Progenitor cell of endocrine pancreas (in vitro differentiated cells): Measurements from ENCODE around the gene GNS. TPM values are rescaled to one million over a fixed set of nuclear protein-coding genes. Genes with fewer than 3 reads are reported as not detected.

Experiments
- DNase-seq: peaks from one replicate; pipeline ENCODE4 v3.0.0; 2021; ENCODE audit warnings: low spot score; ENCODE audit not compliant: unreplicated experiment
- H3K27ac Mint-ChIP-seq: 2 replicates; pipeline ENCODE4 v1.8.0; 2021; ENCODE audit warnings: mild to moderate bottlenecking, moderate library complexity, mixed read lengths
- H3K27me3 Mint-ChIP-seq: 2 replicates; pipeline ENCODE4 v1.8.0; 2021; ENCODE audit warnings: mixed read lengths
- H3K36me3 Mint-ChIP-seq: 2 replicates; pipeline ENCODE4 v1.8.0; 2022; ENCODE audit warnings: mixed read lengths; ENCODE audit not compliant: insufficient read depth
- H3K4me1 Mint-ChIP-seq: 2 replicates; pipeline ENCODE4 v1.8.0; 2021; ENCODE audit warnings: low read depth, mixed read lengths
- H3K4me3 Mint-ChIP-seq: 2 replicates; pipeline ENCODE4 v1.8.0; 2021; ENCODE audit warnings: low read depth, mild to moderate bottlenecking, moderate library complexity, mixed read lengths
- H3K9me3 Mint-ChIP-seq: 2 replicates; pipeline ENCODE4 v1.8.0; 2021; ENCODE audit warnings: low read depth, mixed read lengths
- CTCF ChIP-seq: fragments of 200-600 bp; sonication (generic); IDR thresholded peaks from one replicate; pipeline ENCODE4 v1.5.0; 2021; ENCODE audit warnings: antibody characterized with exemption, mild to moderate bottlenecking; ENCODE audit not compliant: unreplicated experiment
- total RNA-seq: library from RNA; stranded (reverse); gene quantifications from 2 replicates; pipeline ENCODE4 v1.2.1, GENCODE V29; 2021

GNS gene
- total RNA-seq, 1 donor from 2014 or later: 78.8 TPM

GRCh38 chr12:64720884-64721283, 38.3 kb downstream of the GNS start:
- TF ChIP-seq CTCF: no peak
- Mint-ChIP-seq H3K4me1 (no peaks in the 10 kb centered on the region), H3K36me3 (peaks cover 27% of the 10 kb centered on the region), H3K27ac (no peak overlapping the region), H3K9me3 (no peaks in the 10 kb centered on the region), H3K4me3 (no peak overlapping the region), H3K27me3 (no peaks in the 10 kb centered on the region)
- no peak for DNase-seq

GRCh38 chr12:64718649-64719048, 40.6 kb downstream of the GNS start:
- H3K36me3 Mint-ChIP-seq: peaks cover 32% of the 10 kb centered on the region
- H3K27me3 Mint-ChIP-seq: no peaks in the 10 kb centered on the region

GRCh38 chr12:64716839-64717455, 42.3 kb downstream of the GNS start:
- Mint-ChIP-seq H3K4me3 (no peak overlapping the region), H3K27ac (peak overlapping the region; percentile 62), H3K9me3 (no peaks in the 10 kb centered on the region), H3K4me1 (no peaks in the 10 kb centered on the region), H3K36me3 (peaks cover 29% of the 10 kb centered on the region), H3K27me3 (no peaks in the 10 kb centered on the region)
- TF ChIP-seq CTCF: no peak
- no peak for DNase-seq

More at GRCh38 chr12:64718649-64719048, 40.6 kb downstream of the GNS start:
- Mint-ChIP-seq H3K9me3 (no peaks in the 10 kb centered on the region), H3K4me1 (no peaks in the 10 kb centered on the region), H3K4me3 (no peak overlapping the region), H3K27ac (no peak overlapping the region)
- no peak for TF ChIP-seq CTCF
- DNase-seq: no peak

GRCh38 chr12:64716371-64716770, 42.8 kb downstream of the GNS start:
- Mint-ChIP-seq H3K4me1 (no peaks in the 10 kb centered on the region), H3K27me3 (no peaks in the 10 kb centered on the region)
- no peak for DNase-seq

GRCh38 chr12:64714551-64714968, 44.6 kb downstream of the GNS start:
- H3K36me3 Mint-ChIP-seq: peaks cover 21% of the 10 kb centered on the region

More at GRCh38 chr12:64716371-64716770, 42.8 kb downstream of the GNS start:
- Mint-ChIP-seq H3K27ac (peak overlapping the region; percentile 62), H3K4me3 (no peak overlapping the region), H3K36me3 (peaks cover 28% of the 10 kb centered on the region), H3K9me3 (no peaks in the 10 kb centered on the region)
- no peak for TF ChIP-seq CTCF

More at GRCh38 chr12:64714551-64714968, 44.6 kb downstream of the GNS start:
- Mint-ChIP-seq H3K9me3 (no peaks in the 10 kb centered on the region), H3K27me3 (no peaks in the 10 kb centered on the region), H3K27ac (no peak overlapping the region), H3K4me3 (no peak overlapping the region), H3K4me1 (no peaks in the 10 kb centered on the region)
- no peak for TF ChIP-seq CTCF
- DNase-seq: no peak
